Measurements from ENCODE around the gene ESRRA.

Gene ESRRA

DNA sequence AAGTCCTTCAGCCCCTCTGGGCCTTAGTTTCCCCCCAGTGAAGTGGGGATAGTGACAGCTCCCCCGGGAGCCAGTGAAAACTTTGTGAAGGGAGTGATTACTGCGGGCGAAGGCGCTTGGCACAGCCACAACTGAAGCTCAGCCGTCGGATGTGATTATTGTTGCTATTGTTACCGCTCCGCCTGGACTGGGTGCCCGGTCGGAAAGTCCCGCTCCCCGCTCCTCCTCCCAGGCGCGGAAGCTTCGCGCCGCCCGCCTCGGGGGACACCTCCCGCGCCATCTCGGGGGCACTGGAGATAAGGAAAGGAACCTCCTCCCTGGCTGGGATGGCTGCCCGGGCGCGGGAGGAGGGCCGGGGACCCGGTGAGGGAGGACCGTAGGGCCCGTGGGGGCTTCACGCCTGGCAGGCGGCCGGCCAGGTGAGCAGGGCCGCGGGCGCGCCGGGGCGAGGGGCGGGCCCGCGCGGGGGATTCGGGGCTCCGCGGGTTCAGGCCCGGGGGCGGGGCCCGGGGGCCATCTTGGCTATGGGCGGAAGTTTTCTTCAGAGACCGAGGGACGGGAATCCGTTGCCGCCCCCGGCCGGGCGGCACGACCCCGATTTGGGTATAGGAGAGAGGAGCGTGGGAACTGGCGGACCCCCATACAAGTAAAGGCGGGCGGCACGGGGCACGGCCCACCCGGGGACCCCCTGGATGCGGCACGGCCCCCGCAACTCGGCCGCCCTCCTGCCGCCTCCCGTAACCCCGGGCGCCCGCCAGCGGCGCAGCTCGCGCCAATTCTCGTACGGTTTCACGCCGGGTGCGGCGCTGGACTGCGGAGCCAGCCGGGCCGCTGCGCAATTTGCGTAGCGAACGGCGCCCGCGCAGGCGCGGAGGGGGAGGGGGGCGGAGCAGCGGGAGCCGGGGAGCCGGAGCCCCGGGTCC, 20.1 kb upstream of the ESRRA start, which contains the start of gene GPR137:
Gene GPR137, plus strand, starts transcription at position 887 of the 923 bp plus-strand sequence. CDS start 677 bp downstream, outside the sequence.
- H3K4me3 ChIP-seq (ENCODE audit: low read depth, low read length), result peak within 1 kb of the TSS; percentile 82
- no peak for TF ChIP-seq CTCF (IDR thresholded peaks at IDR 0.05; ENCODE audit: control insufficient read depth, extremely low read depth, insufficient read depth)
- DNase-seq (ENCODE audit: low read depth), result no peak

- peak overlapping the region; percentile 82 for H3K4me3 ChIP-seq (ENCODE audit: low read depth, low read length)
- peak; percentile 41 for TF ChIP-seq CTCF (IDR thresholded peaks at IDR 0.05; ENCODE audit: control insufficient read depth, extremely low read depth, insufficient read depth)
Measured at GRCh38 chr11:64285885-64286800, 19.2 kb upstream of the ESRRA start.

DNA sequence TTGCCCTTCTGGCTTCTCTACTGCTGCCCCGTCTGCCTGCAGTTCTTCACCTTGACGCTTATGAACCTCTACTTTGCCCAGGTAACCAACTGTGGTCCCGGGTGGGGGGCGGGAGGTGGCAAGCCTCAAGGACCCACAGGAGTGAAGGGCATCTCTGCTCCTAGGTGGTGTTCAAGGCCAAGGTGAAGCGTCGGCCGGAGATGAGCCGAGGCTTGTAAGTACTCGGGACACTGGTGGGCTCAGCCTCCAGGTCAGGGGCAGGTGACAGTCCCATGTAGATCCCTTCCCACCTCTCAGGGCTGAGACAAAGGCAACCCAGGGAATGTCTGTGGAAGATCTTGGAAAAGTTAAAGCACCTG, 18.5 kb upstream of the ESRRA start:
- DNase-seq (ENCODE audit: low read depth), result no peak
- no peak for TF ChIP-seq CTCF (IDR thresholded peaks at IDR 0.05; ENCODE audit: control insufficient read depth, extremely low read depth, insufficient read depth)
- peak overlapping the region; percentile 82; the same call in 1 of the 2 replicates for H3K4me3 ChIP-seq (ENCODE audit: low read depth, low read length)

More at GRCh38 chr11:64285885-64286800, 19.2 kb upstream of the ESRRA start:
- DNase-seq (ENCODE audit: low read depth), result no peak

GRCh38 chr11:64287676-64288352, 17.5 kb upstream of the ESRRA start:
- no peak for TF ChIP-seq CTCF (IDR thresholded peaks at IDR 0.05; ENCODE audit: control insufficient read depth, extremely low read depth, insufficient read depth)
- no peak overlapping the region for H3K4me3 ChIP-seq (ENCODE audit: low read depth, low read length)
- no peak for DNase-seq (ENCODE audit: low read depth)

GRCh38 chr11:64288353-64288750, 17.0 kb upstream of the ESRRA start:
- DNase-seq (ENCODE audit: low read depth), result no peak
- no peak for TF ChIP-seq CTCF (IDR thresholded peaks at IDR 0.05; ENCODE audit: control insufficient read depth, extremely low read depth, insufficient read depth)
- no peak overlapping the region for H3K4me3 ChIP-seq (ENCODE audit: low read depth, low read length)

GRCh38 chr11:64289002-64289564, 16.2 kb upstream of the ESRRA start:
- no peak for TF ChIP-seq CTCF (IDR thresholded peaks at IDR 0.05; ENCODE audit: control insufficient read depth, extremely low read depth, insufficient read depth)
- no peak for DNase-seq (ENCODE audit: low read depth)

More at GRCh38 chr11:64289002-64289564, 16.2 kb upstream of the ESRRA start:
- H3K4me3 ChIP-seq (ENCODE audit: low read depth, low read length), result no peak overlapping the region

Measured in LNCaP clone FGC (cell line).